Measurements from ENCODE around the gene SP110. TPM values are rescaled to one million over a fixed set of nuclear protein-coding genes. Genes with fewer than 3 reads are reported as not detected.
A peak's percentile ranks its signal among the peaks of the same experiment; 100 is the strongest.

SP110 gene
- total and polyA plus RNA-seq, 9 of the 15 experiments (the other 6 are each of a cell fraction or from before 2014, with no cell fraction given): 3.6 to 11.0 (median 7.1) TPM

DNA sequence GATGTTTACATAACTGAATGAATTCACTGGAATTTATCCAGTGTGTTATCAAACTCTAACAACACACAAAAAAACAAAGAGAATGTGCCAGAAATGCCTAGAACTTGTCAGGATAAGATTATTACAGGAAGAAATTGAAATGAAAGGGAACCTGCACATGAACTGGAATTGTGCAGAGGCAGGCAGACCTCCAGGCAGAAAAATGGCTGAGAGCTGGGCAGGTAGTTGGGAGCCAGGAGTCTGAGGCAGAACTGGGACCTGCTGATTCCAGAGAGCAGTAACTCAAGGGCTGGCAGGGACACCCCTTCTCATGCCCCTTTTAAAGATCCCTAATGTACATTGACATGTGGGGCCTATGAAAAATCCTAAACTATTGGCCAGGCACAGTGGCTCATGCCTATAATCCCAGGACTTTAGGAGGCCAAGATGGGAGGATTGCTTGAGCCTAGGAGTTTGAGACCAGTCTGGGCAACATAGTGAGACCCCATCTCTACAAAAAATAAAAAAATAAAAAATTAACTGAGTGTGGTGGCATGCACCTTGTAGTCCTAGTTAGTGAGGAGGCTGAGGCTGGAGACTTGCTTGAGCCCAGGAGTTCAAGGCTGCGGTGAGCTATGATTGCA is 674 bp upstream of the SP110 start:
- peak overlapping the region in 1 of 2 experiments; percentile 71; a peak in 2 of 4 replicates for H3K9ac ChIP-seq (ENCODE audit: insufficient read depth in 1 of 2, low read depth in 2 of 2, low read length in 2 of 2)
- no TSS peak for BruUV-seq (replicated peaks)
- no peaks in the 10 kb centered on the region for H4K20me1 ChIP-seq (replicated peaks; ENCODE audit: control insufficient read depth, insufficient read depth, low read length)
- peaks cover 2 to 5% of the 10 kb centered on the region in 2 experiments; a peak in 3 of 5 replicates for H3K4me1 ChIP-seq (replicated peaks in 1 of 2; ENCODE audit: control insufficient read depth in 2 of 2, insufficient read depth in 2 of 2, low read length in 2 of 2)
- H2AFZ ChIP-seq (ENCODE audit: low read depth, low read length): peak overlapping the region; percentile 99
- in situ Hi-C loops (cut with MboI): no loop called here
- CTCF ChIA-PET (ENCODE audit: low intra/inter-chr PET ratio): interaction anchor here (0.6 kb wide), 1 partner anchor 227 kb away, joined by 3 read pairs; no protein-coding TSS in a partner anchor
- peak; percentile 66 for TF ChIP-seq ZNF121 (CRISPR knock-in tag; conservative IDR thresholded peaks at IDR 0.05)
- no peak for TF ChIP-seq ETS1 (conservative IDR thresholded peaks at IDR 0.05; ENCODE audit: control insufficient read depth, low read depth, low read length)
- POLR2A ChIA-PET: interaction anchor here (0.6 kb wide), 1 partner anchor 382 kb away, joined by 3 read pairs; no protein-coding TSS in a partner anchor
- no peaks in the 10 kb centered on the region for H3K9me1 ChIP-seq (ENCODE audit: control insufficient read depth, insufficient read depth, low read length)
- peak overlapping the region; percentile 97 for H3K4me2 ChIP-seq (ENCODE audit: insufficient read depth, low read length)
- H3K36me3 ChIP-seq (ENCODE audit: control insufficient read depth, insufficient read depth, low read length): no peaks in the 10 kb centered on the region
- peak in 1 of 4 experiments; percentile 1 for DNase-seq (ENCODE audit: extremely low read depth in 1 of 4, low spot score in 3 of 4)
- 100% methylated on average over 1 of the region's 1 CpG for WGBS (ENCODE audit: insufficient coverage, low coverage, missing lambda C conversion rate)
- H3K27ac ChIP-seq (ENCODE audit: extremely low read depth, low read depth, low read length): peak overlapping the region; percentile 75
- no peak for FAIRE-seq
- no peaks in the 10 kb centered on the region for H3K9me3 ChIP-seq (replicated peaks; ENCODE audit: control insufficient read depth, insufficient read depth, low read depth, low read length)
- peak overlapping the region; percentile 67 for H3K4me3 ChIP-seq
- H3K79me2 ChIP-seq (ENCODE audit: control insufficient read depth, insufficient read depth, low read length): no peaks in the 10 kb centered on the region
- H3K27me3 ChIP-seq (ENCODE audit: control insufficient read depth in 2 of 2, insufficient read depth in 2 of 2, low read length in 2 of 2): no peaks in the 10 kb centered on the region
- ATAC-seq: no peak
- intact Hi-C loops (cut with micrococcal nuclease): no loop called here

GRCh38 chr2:230218421-230218820 is 1.4 kb downstream of the SP110 start:
- in situ Hi-C loops (cut with MboI): no loop called here
- DNase-seq (ENCODE audit: extremely low read depth in 1 of 4, low spot score in 3 of 4) (peak in 1 of 4 experiments; percentile 6), FAIRE-seq (no peak), ATAC-seq (no peak; the same call in 2 of the 3 replicates)
- CTCF ChIA-PET (ENCODE audit: low intra/inter-chr PET ratio): no interaction called here
- Histone ChIP-seq H3K4me1 (replicated peaks in 1 of 2; ENCODE audit: control insufficient read depth in 2 of 2, insufficient read depth in 2 of 2, low read length in 2 of 2) (peaks cover 2 to 5% of the 10 kb centered on the region in 2 experiments; a peak in 3 of 5 replicates), H3K4me3 (no peak overlapping the region), H4K20me1 (replicated peaks; ENCODE audit: control insufficient read depth, insufficient read depth, low read length) (no peaks in the 10 kb centered on the region), H3K27ac (ENCODE audit: extremely low read depth, low read depth, low read length) (no peak overlapping the region), H3K9ac (ENCODE audit: insufficient read depth in 1 of 2, low read depth in 2 of 2, low read length in 2 of 2) (no peak overlapping the region), H3K4me2 (ENCODE audit: insufficient read depth, low read length) (no peak overlapping the region), H3K27me3 (ENCODE audit: control insufficient read depth in 2 of 2, insufficient read depth in 2 of 2, low read length in 2 of 2) (no peaks in the 10 kb centered on the region), H3K9me3 (replicated peaks; ENCODE audit: control insufficient read depth, insufficient read depth, low read depth, low read length) (no peaks in the 10 kb centered on the region), H2AFZ (ENCODE audit: low read depth, low read length) (no peak overlapping the region), H3K9me1 (ENCODE audit: control insufficient read depth, insufficient read depth, low read length) (no peaks in the 10 kb centered on the region), H3K79me2 (ENCODE audit: control insufficient read depth, insufficient read depth, low read length) (no peaks in the 10 kb centered on the region), H3K36me3 (ENCODE audit: control insufficient read depth, insufficient read depth, low read length) (no peaks in the 10 kb centered on the region)
- intact Hi-C loops (cut with micrococcal nuclease): no loop called here
- no TSS peak for BruUV-seq (replicated peaks)
- 19% methylated on average over 2 of the region's 2 CpGs for WGBS (ENCODE audit: insufficient coverage, low coverage, missing lambda C conversion rate)
- POLR2A ChIA-PET: no interaction called here
- TF ChIP-seq HEY1 (CRISPR knock-in tag; IDR thresholded peaks at IDR 0.05; ENCODE audit: borderline replicate concordance) (no peak), DDX20 (tag; IDR thresholded peaks at IDR 0.05; ENCODE audit: low read depth) (no peak), RFX5 (IDR thresholded peaks at IDR 0.05; ENCODE audit: low read depth, low read length) (no peak), MEIS2 (IDR thresholded peaks at IDR 0.05; ENCODE audit: partially characterized antibody) (peak; percentile 28), NUFIP1 (IDR thresholded peaks at IDR 0.05; ENCODE audit: partially characterized antibody) (no peak), ZFP36 (IDR thresholded peaks at IDR 0.05; ENCODE audit: low read depth, low read length, partially characterized antibody) (peak; percentile 36), ZNF143 (CRISPR knock-in tag; IDR thresholded peaks at IDR 0.05) (no peak), THRAP3 (IDR thresholded peaks at IDR 0.05; ENCODE audit: borderline replicate concordance) (no peak), PHB2 (IDR thresholded peaks at IDR 0.05; ENCODE audit: low read depth) (no peak), SPI1 (IDR thresholded peaks at IDR 0.05; ENCODE audit: borderline replicate concordance, low read depth, low read length) (peak; percentile 64; the same call in 1 of the 2 replicates), ZNF146 (CRISPR knock-in tag; IDR thresholded peaks at IDR 0.05; ENCODE audit: unreplicated experiment) (no peak), KDM4B (IDR thresholded peaks at IDR 0.05; ENCODE audit: borderline replicate concordance in 2 of 2, low read depth in 1 of 2) (no peak), ZNF551 (CRISPR knock-in tag; IDR thresholded peaks at IDR 0.05) (no peak), MAFK (IDR thresholded peaks at IDR 0.05; ENCODE audit: low read length) (no peak)

Data from K562 (cell line).